ENCODE measurements around the gene CCSER1. TPM values are rescaled to one million over a fixed set of nuclear protein-coding genes. Genes with fewer than 3 reads are reported as not detected.

The CCSER1 gene
- total and polyA plus RNA-seq, 2 donors (not counting 1 experiment from before 2014, with no cell fraction given): 10.7 to 39.5 TPM

DNA sequence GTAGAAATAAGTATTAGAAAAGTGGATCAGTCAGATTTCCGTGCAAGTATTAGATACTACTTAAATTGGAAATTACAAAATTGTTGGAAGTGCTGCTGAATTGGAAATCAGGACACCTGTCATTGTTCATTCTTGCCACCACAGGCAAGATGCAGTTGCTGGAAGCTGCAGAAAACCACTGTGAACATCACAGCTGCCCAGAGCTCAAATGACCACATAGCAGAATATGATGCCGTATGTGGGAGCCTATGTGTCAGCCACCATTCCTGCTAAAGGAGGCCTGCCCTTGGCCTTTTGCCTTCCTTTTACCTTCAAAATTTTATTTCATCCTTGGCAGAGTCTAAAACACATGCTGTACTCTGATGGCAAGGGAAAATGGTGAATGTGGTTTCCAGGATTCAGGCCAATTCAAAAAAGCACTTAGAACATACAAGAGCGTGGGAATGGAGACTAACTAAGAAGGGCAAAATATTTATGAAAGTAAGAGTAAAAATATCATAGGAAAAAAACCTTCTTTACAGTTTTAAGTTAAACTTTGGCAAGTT is 1171.0 kb downstream of the CCSER1 start:
- no peak overlapping the region for H3K9ac ChIP-seq (ENCODE audit: low read length)
- no peak overlapping the region for H3K4me2 ChIP-seq (replicated peaks; ENCODE audit: low read depth, low read length, poor library complexity, severe bottlenecking)
- no peak for DNase-seq
- CTCF ChIA-PET: no interaction called here
- no peaks in the 10 kb centered on the region for H3K36me3 ChIP-seq (replicated peaks in 1 of 2; ENCODE audit: control extremely low read depth in 1 of 2, control insufficient read depth in 1 of 2, extremely low read depth in 1 of 2, insufficient read depth in 2 of 2, low read length in 1 of 2)
- no peak overlapping the region for H2AFZ ChIP-seq (ENCODE audit: insufficient read depth, low read depth, low read length, poor library complexity, severe bottlenecking)
- no CpG with 5 or more reads among the region's 3 CpGs for WGBS (ENCODE audit: insufficient coverage)
- no peak overlapping the region for H3K27ac ChIP-seq (ENCODE audit: low read length in 2 of 2)
- no peak overlapping the region for H3K4me3 Mint-ChIP-seq
- POLR2A ChIA-PET: no interaction called here
- TF ChIP-seq EZH2 (IDR thresholded peaks at IDR 0.05; ENCODE audit: borderline replicate concordance, insufficient read depth, low read depth, low read length, poor library complexity, severe bottlenecking): no peak
- no peak for TF ChIP-seq CTCF (IDR thresholded peaks at IDR 0.05)
- intact Hi-C loops (cut with micrococcal nuclease): no loop called here
- no peak overlapping the region for H3K4me3 ChIP-seq (ENCODE audit: control extremely low read depth in 1 of 5, extremely low read depth in 1 of 5, insufficient read depth in 1 of 5, low read depth in 2 of 5, low read length in 4 of 5)
- no peaks in the 10 kb centered on the region for H3K79me2 ChIP-seq (ENCODE audit: control insufficient read depth, insufficient read depth, low read length)
- H3K4me1 ChIP-seq (ENCODE audit: control insufficient read depth in 2 of 2, insufficient read depth in 2 of 2, low read length in 2 of 2): no peaks in the 10 kb centered on the region
- H4K20me1 ChIP-seq (ENCODE audit: control insufficient read depth, insufficient read depth, low read length, poor library complexity, severe bottlenecking): no peaks in the 10 kb centered on the region
- no peaks in the 10 kb centered on the region for H3K27me3 Mint-ChIP-seq
- no peaks in the 10 kb centered on the region for H3K9me3 ChIP-seq (ENCODE audit: control extremely low read depth in 1 of 3, control insufficient read depth in 2 of 3, insufficient read depth in 1 of 3, low read length in 2 of 3)
- H3K4me1 Mint-ChIP-seq: no peaks in the 10 kb centered on the region
- ATAC-seq (ENCODE audit: low read depth): no peak
- H3K27ac Mint-ChIP-seq: no peak overlapping the region
- no peaks in the 10 kb centered on the region for H3K9me3 Mint-ChIP-seq (ENCODE audit: insufficient read depth)
- no peaks in the 10 kb centered on the region for H3K27me3 ChIP-seq (replicated peaks in 1 of 4; ENCODE audit: control extremely low read depth in 1 of 4, control insufficient read depth in 3 of 4, insufficient read depth in 4 of 4, low read length in 3 of 4)

DNA sequence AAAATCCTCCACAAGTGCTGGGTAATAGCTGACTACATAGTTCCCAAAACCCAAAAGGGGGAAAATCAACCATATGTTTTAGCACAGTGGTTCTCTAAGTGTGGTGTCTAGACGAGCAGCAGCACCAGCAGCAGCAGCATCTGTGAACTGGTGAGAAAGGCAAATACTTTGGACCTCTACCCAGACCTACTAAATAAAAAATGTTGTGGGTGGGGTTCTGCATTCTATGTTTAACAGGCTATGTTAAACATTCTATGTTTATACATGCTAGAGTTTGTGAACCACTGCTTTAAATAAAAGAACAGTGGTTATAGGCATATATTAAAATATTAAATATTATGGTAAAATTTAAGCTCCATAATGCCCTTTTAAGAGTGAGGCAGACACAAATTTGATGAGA is 1171.6 kb downstream of the CCSER1 start:
- intact Hi-C loops (cut with micrococcal nuclease): no loop called here
- DNase-seq (no peak), ATAC-seq (ENCODE audit: low read depth) (no peak)
- TF ChIP-seq EZH2 (IDR thresholded peaks at IDR 0.05; ENCODE audit: borderline replicate concordance, insufficient read depth, low read depth, low read length, poor library complexity, severe bottlenecking): no peak
- no peak for TF ChIP-seq CTCF (IDR thresholded peaks at IDR 0.05)
- POLR2A ChIA-PET: no interaction called here
- H3K4me2 ChIP-seq (replicated peaks; ENCODE audit: low read depth, low read length, poor library complexity, severe bottlenecking): no peak overlapping the region
- H3K9ac ChIP-seq (ENCODE audit: low read length): no peak overlapping the region
- no peaks in the 10 kb centered on the region for H3K4me1 ChIP-seq (ENCODE audit: control insufficient read depth in 2 of 2, insufficient read depth in 2 of 2, low read length in 2 of 2)
- no CpG with 5 or more reads among the region's 1 CpG for WGBS (ENCODE audit: insufficient coverage)
- H3K36me3 ChIP-seq (replicated peaks in 1 of 2; ENCODE audit: control extremely low read depth in 1 of 2, control insufficient read depth in 1 of 2, extremely low read depth in 1 of 2, insufficient read depth in 2 of 2, low read length in 1 of 2): no peaks in the 10 kb centered on the region
- H3K27me3 ChIP-seq (replicated peaks in 1 of 4; ENCODE audit: control extremely low read depth in 1 of 4, control insufficient read depth in 3 of 4, insufficient read depth in 4 of 4, low read length in 3 of 4): no peaks in the 10 kb centered on the region
- no peaks in the 10 kb centered on the region for H3K9me3 ChIP-seq (ENCODE audit: control extremely low read depth in 1 of 3, control insufficient read depth in 2 of 3, insufficient read depth in 1 of 3, low read length in 2 of 3)
- Mint-ChIP-seq H3K9me3 (ENCODE audit: insufficient read depth) (no peaks in the 10 kb centered on the region), H3K4me3 (no peak overlapping the region), H3K27me3 (no peaks in the 10 kb centered on the region), H3K4me1 (no peaks in the 10 kb centered on the region), H3K27ac (no peak overlapping the region)
- CTCF ChIA-PET: no interaction called here
- H3K79me2 ChIP-seq (ENCODE audit: control insufficient read depth, insufficient read depth, low read length): no peaks in the 10 kb centered on the region
- H2AFZ ChIP-seq (ENCODE audit: insufficient read depth, low read depth, low read length, poor library complexity, severe bottlenecking): no peak overlapping the region
- no peak overlapping the region for H3K27ac ChIP-seq (ENCODE audit: low read length in 2 of 2)
- H4K20me1 ChIP-seq (ENCODE audit: control insufficient read depth, insufficient read depth, low read length, poor library complexity, severe bottlenecking): no peaks in the 10 kb centered on the region
- no peak overlapping the region for H3K4me3 ChIP-seq (ENCODE audit: control extremely low read depth in 1 of 5, extremely low read depth in 1 of 5, insufficient read depth in 1 of 5, low read depth in 2 of 5, low read length in 4 of 5)

Data from B cell (primary cell).